ENCODE measurements around the gene LAMA5.

The LAMA5 gene

DNA sequence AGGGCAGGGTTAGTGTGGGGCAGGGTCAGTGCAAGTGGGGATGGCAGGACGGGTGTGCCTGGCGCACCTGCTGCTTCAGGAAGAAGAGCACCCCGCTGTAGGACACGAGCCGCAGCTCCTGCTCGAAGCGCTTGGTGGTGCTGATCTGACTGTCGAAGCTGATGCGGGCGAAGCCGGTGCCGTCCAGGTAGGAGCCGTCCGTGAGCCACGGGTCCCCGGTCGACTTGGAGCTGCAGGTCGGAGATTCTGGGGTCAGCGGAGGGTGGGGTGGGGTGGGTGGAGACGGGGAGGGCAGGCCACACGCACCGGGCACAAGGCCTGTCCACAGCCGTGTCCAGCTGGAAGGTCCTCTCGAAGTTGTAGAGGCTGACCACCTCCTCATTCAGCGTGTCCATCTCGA is 54.1 kb downstream of the LAMA5 start:
- Histone ChIP-seq H3K4me2 (ENCODE audit: insufficient read depth, low read length) (no peak overlapping the region), H3K9me3 (ENCODE audit: insufficient read depth, low read length, severe bottlenecking) (no peaks in the 10 kb centered on the region), H4K20me1 (ENCODE audit: insufficient read depth, low read length) (peaks cover 12% of the 10 kb centered on the region), H3K36me3 (ENCODE audit: insufficient read depth, low read length) (peaks cover 13% of the 10 kb centered on the region), H3K79me2 (ENCODE audit: insufficient read depth, low read length) (no peaks in the 10 kb centered on the region), H3K9ac (ENCODE audit: low read depth, low read length) (no peak overlapping the region), H2AFZ (ENCODE audit: low read depth, low read length) (no peak overlapping the region), H3K27me3 (ENCODE audit: insufficient read depth, low read length, poor library complexity) (no peaks in the 10 kb centered on the region), H3K4me3 (ENCODE audit: low read depth in 1 of 2, low read length in 2 of 2) (no peak overlapping the region), H3K4me1 (ENCODE audit: insufficient read depth, low read length) (no peaks in the 10 kb centered on the region), H3K27ac (ENCODE audit: low read length) (no peak overlapping the region)
- TF ChIP-seq EZH2 (IDR thresholded peaks at IDR 0.05; ENCODE audit: borderline replicate concordance, low read depth, low read length, severe bottlenecking), result no peak
- TF ChIP-seq, protein P1, sequence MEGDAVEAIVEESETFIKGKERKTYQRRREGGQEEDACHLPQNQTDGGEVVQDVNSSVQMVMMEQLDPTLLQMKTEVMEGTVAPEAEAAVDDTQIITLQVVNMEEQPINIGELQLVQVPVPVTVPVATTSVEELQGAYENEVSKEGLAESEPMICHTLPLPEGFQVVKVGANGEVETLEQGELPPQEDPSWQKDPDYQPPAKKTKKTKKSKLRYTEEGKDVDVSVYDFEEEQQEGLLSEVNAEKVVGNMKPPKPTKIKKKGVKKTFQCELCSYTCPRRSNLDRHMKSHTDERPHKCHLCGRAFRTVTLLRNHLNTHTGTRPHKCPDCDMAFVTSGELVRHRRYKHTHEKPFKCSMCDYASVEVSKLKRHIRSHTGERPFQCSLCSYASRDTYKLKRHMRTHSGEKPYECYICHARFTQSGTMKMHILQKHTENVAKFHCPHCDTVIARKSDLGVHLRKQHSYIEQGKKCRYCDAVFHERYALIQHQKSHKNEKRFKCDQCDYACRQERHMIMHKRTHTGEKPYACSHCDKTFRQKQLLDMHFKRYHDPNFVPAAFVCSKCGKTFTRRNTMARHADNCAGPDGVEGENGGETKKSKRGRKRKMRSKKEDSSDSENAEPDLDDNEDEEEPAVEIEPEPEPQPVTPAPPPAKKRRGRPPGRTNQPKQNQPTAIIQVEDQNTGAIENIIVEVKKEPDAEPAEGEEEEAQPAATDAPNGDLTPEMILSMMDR (IDR thresholded peaks at IDR 0.05; ENCODE audit: borderline replicate concordance, extremely low read depth, low read length, poor library complexity, severe bottlenecking), result no peak
- ATAC-seq (ENCODE audit: insufficient read depth, low read depth) (no peak), DNase-seq (no peak)

DNA sequence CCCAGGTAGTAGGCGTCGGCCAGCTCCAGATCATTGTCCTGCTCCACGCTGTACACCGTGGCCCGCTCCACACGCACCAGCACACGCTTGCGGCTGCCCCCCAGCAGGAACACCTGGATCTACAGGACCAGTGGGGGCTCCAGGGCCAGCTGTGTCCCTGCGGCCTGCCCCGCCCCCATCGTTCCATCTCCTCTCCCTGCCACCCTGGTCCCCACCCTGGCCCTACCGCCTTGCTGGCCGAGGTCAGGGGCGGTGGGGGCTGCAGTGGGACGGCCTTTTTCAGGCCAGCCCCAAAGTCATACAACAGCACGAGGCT is 54.5 kb downstream of the LAMA5 start:
- DNase-seq (no peak), ATAC-seq (ENCODE audit: insufficient read depth, low read depth) (no peak)
- H3K9ac ChIP-seq (ENCODE audit: low read depth, low read length), result no peak overlapping the region
- H3K79me2 ChIP-seq (ENCODE audit: insufficient read depth, low read length), result no peaks in the 10 kb centered on the region
- no peak overlapping the region for H2AFZ ChIP-seq (ENCODE audit: low read depth, low read length)
- peaks cover 16% of the 10 kb centered on the region for H4K20me1 ChIP-seq (ENCODE audit: insufficient read depth, low read length)
- TF ChIP-seq EZH2 (IDR thresholded peaks at IDR 0.05; ENCODE audit: borderline replicate concordance, low read depth, low read length, severe bottlenecking), result no peak
- TF ChIP-seq, protein P1 (IDR thresholded peaks at IDR 0.05; ENCODE audit: borderline replicate concordance, extremely low read depth, low read length, poor library complexity, severe bottlenecking), result no peak
- H3K4me3 ChIP-seq (ENCODE audit: low read depth in 1 of 2, low read length in 2 of 2), result no peak overlapping the region
- no peaks in the 10 kb centered on the region for H3K27me3 ChIP-seq (ENCODE audit: insufficient read depth, low read length, poor library complexity)
- H3K9me3 ChIP-seq (ENCODE audit: insufficient read depth, low read length, severe bottlenecking), result no peaks in the 10 kb centered on the region
- no peak overlapping the region for H3K27ac ChIP-seq (ENCODE audit: low read length)
- H3K4me2 ChIP-seq (ENCODE audit: insufficient read depth, low read length), result no peak overlapping the region
- no peaks in the 10 kb centered on the region for H3K4me1 ChIP-seq (ENCODE audit: insufficient read depth, low read length)
- H3K36me3 ChIP-seq (ENCODE audit: insufficient read depth, low read length), result peaks cover 17% of the 10 kb centered on the region

DNA sequence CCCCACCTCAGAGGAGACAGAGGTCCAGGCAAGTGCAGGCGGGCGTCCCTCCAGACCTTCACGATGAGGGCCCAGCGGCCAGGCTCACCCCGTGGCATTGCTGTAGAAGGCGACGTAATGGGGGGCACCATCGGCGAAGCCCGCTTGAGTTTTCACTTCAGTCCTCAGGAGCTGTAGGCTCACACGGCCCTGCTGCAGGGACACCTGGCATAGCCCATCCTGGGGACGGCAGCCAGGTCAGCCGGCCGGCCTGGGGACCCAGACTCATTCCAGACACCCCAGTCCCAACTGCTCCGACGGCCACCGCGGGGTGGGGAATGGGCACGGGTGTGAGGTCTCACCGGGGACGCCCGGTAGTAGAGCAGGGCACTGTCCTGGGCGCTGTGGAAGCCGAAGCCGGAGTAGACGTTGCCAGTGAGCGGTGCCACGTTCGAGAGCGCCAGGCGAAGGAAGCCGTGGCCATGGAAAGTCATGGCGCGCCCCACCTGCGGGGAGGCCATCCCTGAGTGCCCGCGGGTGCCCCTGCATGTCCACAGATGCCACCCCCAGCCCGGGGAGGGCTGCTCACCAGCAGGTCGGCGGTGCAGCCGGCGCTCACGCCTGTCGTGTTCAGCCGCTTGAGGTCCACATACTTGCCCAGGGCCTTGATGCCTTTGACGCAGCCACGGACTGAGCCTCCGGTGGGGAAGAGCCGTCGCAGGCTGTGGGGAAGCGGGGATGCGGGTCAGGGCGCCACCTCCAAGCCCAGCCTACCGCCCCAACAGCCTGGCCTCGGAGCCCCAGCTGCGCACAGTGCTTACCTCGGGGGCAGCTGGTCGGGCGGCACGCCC is 55.1 kb downstream of the LAMA5 start:
- Histone ChIP-seq H3K36me3 (ENCODE audit: insufficient read depth, low read length) (peaks cover 23% of the 10 kb centered on the region), H4K20me1 (ENCODE audit: insufficient read depth, low read length) (peaks cover 22% of the 10 kb centered on the region), H3K9ac (ENCODE audit: low read depth, low read length) (no peak overlapping the region), H3K27me3 (ENCODE audit: insufficient read depth, low read length, poor library complexity) (no peaks in the 10 kb centered on the region), H2AFZ (ENCODE audit: low read depth, low read length) (no peak overlapping the region), H3K4me3 (ENCODE audit: low read depth in 1 of 2, low read length in 2 of 2) (no peak overlapping the region), H3K79me2 (ENCODE audit: insufficient read depth, low read length) (no peaks in the 10 kb centered on the region), H3K4me1 (ENCODE audit: insufficient read depth, low read length) (no peaks in the 10 kb centered on the region), H3K4me2 (ENCODE audit: insufficient read depth, low read length) (no peak overlapping the region), H3K27ac (ENCODE audit: low read length) (no peak overlapping the region), H3K9me3 (ENCODE audit: insufficient read depth, low read length, severe bottlenecking) (no peaks in the 10 kb centered on the region)
- no peak for DNase-seq
- TF ChIP-seq, protein P1 (IDR thresholded peaks at IDR 0.05; ENCODE audit: borderline replicate concordance, extremely low read depth, low read length, poor library complexity, severe bottlenecking), result no peak
- TF ChIP-seq EZH2 (IDR thresholded peaks at IDR 0.05; ENCODE audit: borderline replicate concordance, low read depth, low read length, severe bottlenecking), result no peak
- ATAC-seq (ENCODE audit: insufficient read depth, low read depth), result no peak
